HepG2 (cell line): ENCODE data around the gene GNL1. TPM values are rescaled to one million over a fixed set of nuclear protein-coding genes. Genes with fewer than 3 reads are reported as not detected.

Experiments
- ARNTL ChIP-seq: sonication (generic); formaldehyde crosslinking; IDR thresholded peaks from 2 replicates; pipeline ENCODE4 v1.4.0; 2020; ENCODE audit warnings: mild to moderate bottlenecking, missing genetic modification reagents
- CENPBD1 ChIP-seq: sonication (generic); formaldehyde crosslinking; IDR thresholded peaks from 2 replicates; pipeline ENCODE4 v1.8.0; 2022; ENCODE audit warnings: missing genetic modification reagents, low read depth, mild to moderate bottlenecking, borderline replicate concordance
- DDIT3 ChIP-seq: sonication (generic); formaldehyde crosslinking; IDR thresholded peaks from 2 replicates; pipeline ENCODE4 v1.4.0; 2020; ENCODE audit warnings: mild to moderate bottlenecking, missing genetic modification reagents
- GABPA ChIP-seq, 2 experiments: IDR thresholded peaks; 2 replicates each; pipeline ENCODE4 v1.6.1; 2011 to 2016; ENCODE audit warnings: low read depth in 2 of 2, low read length in 1 of 2, missing biosample characterization in 1 of 2, missing genetic modification characterization in 1 of 2
- GTF2F1 ChIP-seq: fragments of 150-350 bp; IDR thresholded peaks from 2 replicates; pipeline ENCODE4 v1.6.1; 2014; ENCODE audit warnings: low read length
- KDM1A ChIP-seq: IDR thresholded peaks from 2 replicates; pipeline ENCODE4 v1.6.1; 2016; ENCODE audit warnings: missing compliant biosample characterization
- KLF13 ChIP-seq: sonication (generic); formaldehyde crosslinking; IDR thresholded peaks from 2 replicates; pipeline ENCODE4 v1.4.0; 2020; ENCODE audit warnings: mild to moderate bottlenecking, missing genetic modification reagents
- KLF16 ChIP-seq, 2 experiments: sonication (generic) in 1 of 2; formaldehyde crosslinking in 1 of 2; IDR thresholded peaks; 2 replicates each; pipeline versions ENCODE4 v1.6.1 to v1.8.0; 2016 to 2023; ENCODE audit warnings: missing genetic modification reagents in 2 of 2, missing compliant biosample characterization in 1 of 2
- KLF6 ChIP-seq: IDR thresholded peaks from 2 replicates; pipeline ENCODE4 v1.8.0; 2016; ENCODE audit warnings: missing biosample characterization, missing genetic modification reagents
- LCORL ChIP-seq, 2 experiments: fragments of 450-650 bp in 1 of 2; sonication (generic) in 1 of 2; formaldehyde crosslinking in 1 of 2; IDR thresholded peaks; 2 replicates each; pipeline versions ENCODE4 v1.5.0 to v1.6.1; 2017 to 2020; ENCODE audit warnings: antibody characterized with exemption in 1 of 2, missing genetic modification reagents in 1 of 2
- MXD1 ChIP-seq: sonication (generic); formaldehyde crosslinking; IDR thresholded peaks from 2 replicates; pipeline ENCODE4 v1.4.0; 2020; ENCODE audit warnings: mild to moderate bottlenecking, missing genetic modification reagents
- PPARG ChIP-seq: conservative IDR thresholded peaks from 2 replicates; pipeline ENCODE4 v1.6.1; 2016; ENCODE audit warnings: missing biosample characterization, missing genetic modification reagents
- REL ChIP-seq: sonication (generic); formaldehyde crosslinking; conservative IDR thresholded peaks from 2 replicates; pipeline ENCODE4 v1.8.0; 2022; ENCODE audit warnings: mild to moderate bottlenecking, missing genetic modification reagents, moderate library complexity
- STAG1 ChIP-seq: sonication (generic); formaldehyde crosslinking; IDR thresholded peaks from 2 replicates; pipeline ENCODE4 v1.4.0; 2020; ENCODE audit warnings: missing genetic modification reagents
- THAP8 ChIP-seq: sonication (generic); formaldehyde crosslinking; IDR thresholded peaks from 2 replicates; pipeline ENCODE4 v1.5.1; 2020; ENCODE audit warnings: missing genetic modification reagents, mild to moderate bottlenecking, borderline replicate concordance
- TRAFD1 ChIP-seq: sonication (generic); formaldehyde crosslinking; IDR thresholded peaks from 2 replicates; pipeline ENCODE4 v1.5.1; 2020; ENCODE audit warnings: missing genetic modification reagents, mild to moderate bottlenecking, borderline replicate concordance
- ZFP36L2 ChIP-seq: sonication (generic); formaldehyde crosslinking; IDR thresholded peaks from 2 replicates; pipeline ENCODE4 v1.4.0; 2020; ENCODE audit warnings: missing genetic modification reagents
- ZMYM3 ChIP-seq: sonication (generic); formaldehyde crosslinking; IDR thresholded peaks from 2 replicates; pipeline ENCODE4 v1.5.1; 2020; ENCODE audit warnings: mild to moderate bottlenecking, missing genetic modification reagents
- ZNF280D ChIP-seq: sonication (generic); formaldehyde crosslinking; IDR thresholded peaks from 2 replicates; pipeline ENCODE4 v1.5.1; 2020; ENCODE audit warnings: mild to moderate bottlenecking, missing genetic modification reagents
- ZNF652 ChIP-seq: IDR thresholded peaks from 2 replicates; pipeline ENCODE4 v1.6.1; 2016; ENCODE audit warnings: low read depth, borderline replicate concordance
- ZNF660 ChIP-seq: sonication (generic); formaldehyde crosslinking; IDR thresholded peaks from 2 replicates; pipeline ENCODE4 v1.5.1; 2020; ENCODE audit warnings: mild to moderate bottlenecking, low read depth, missing genetic modification reagents, borderline replicate concordance
- ZNF768 ChIP-seq: sonication (generic); formaldehyde crosslinking; IDR thresholded peaks from 2 replicates; pipeline ENCODE4 v1.4.0; 2020; ENCODE audit warnings: missing genetic modification reagents
- polyA plus RNA-seq, 8 experiments: library from polyadenylated mRNA; depleted of rRNA in 3 of 8; stranded (reverse) in 7 of 8; unstranded in 1 of 8; fragments of >200 nt; fragmentation: Illumina TruSeq in 4 of 8; extraction: Trizol in 4 of 8; gene quantifications; 2 replicates each; pipeline versions ENCODE4 v1.2.1 to v1.2.3, GENCODE V29; 2011 to 2016; ENCODE audit warnings: low read depth in 4 of 8, missing spikeins in 1 of 8, mixed read lengths in 1 of 8; ENCODE audit not compliant: insufficient read depth in 1 of 8
- total RNA-seq, 5 experiments: library from RNA; depleted of rRNA; stranded (reverse); fragments of >200 nt; fragmentation: Illumina TruSeq; extraction: Trizol; gene quantifications; 2 replicates each; pipeline ENCODE4 v1.2.3, GENCODE V29; 2016; ENCODE audit warnings: low read depth in 1 of 5

The GNL1 gene
- total and polyA plus RNA-seq, 2 of the 13 experiments (the other 11 are each of a cell fraction or from before 2014, with no cell fraction given), result 35.0 to 55.6 TPM

GRCh38 chr6:30500421-30501355 lies 55.6 kb downstream of the GNL1 start (continued):
- TF ChIP-seq CENPBD1 (CRISPR knock-in tag) (no peak), ZFP36L2 (CRISPR knock-in tag) (no peak), ZNF768 (CRISPR knock-in tag) (peak; percentile 25; the same call in 1 of the 2 replicates), THAP8 (CRISPR knock-in tag) (no peak), TRAFD1 (no peak), ZMYM3 (CRISPR knock-in tag) (peak; percentile 28; the same call in 1 of the 2 replicates), ZNF280D (CRISPR knock-in tag) (no peak), KDM1A (CRISPR knock-in tag) (no peak), KLF6 (CRISPR knock-in tag) (no peak), ZNF660 (CRISPR knock-in tag) (no peak), GTF2F1 (no peak), DDIT3 (no peak), KLF16 (CRISPR knock-in tag; IDR thresholded peaks at IDR 0.05) (no peak), ZNF652 (CRISPR knock-in tag) (0 out of 2 replicates have a peak, but pooled peaks have one; percentile 41), REL (CRISPR knock-in tag) (no peak), PPARG (CRISPR knock-in tag) (no peak), MXD1 (CRISPR knock-in tag) (no peak), STAG1 (no peak), ARNTL (no peak), GABPA (IDR thresholded peaks at IDR 0.05; ENCODE audit: low read depth, low read length) (no peak), GABPA (CRISPR knock-in tag; IDR thresholded peaks at IDR 0.05; ENCODE audit: low read depth) (0 out of 2 replicates have a peak, but pooled peaks have one; percentile 4), KLF13 (CRISPR knock-in tag) (no peak), LCORL (IDR thresholded peaks at IDR 0.05) (no peak), LCORL (CRISPR knock-in tag; IDR thresholded peaks at IDR 0.05) (no peak)
